ENCODE data around the gene FLYWCH1.

FLYWCH1 gene

DNA sequence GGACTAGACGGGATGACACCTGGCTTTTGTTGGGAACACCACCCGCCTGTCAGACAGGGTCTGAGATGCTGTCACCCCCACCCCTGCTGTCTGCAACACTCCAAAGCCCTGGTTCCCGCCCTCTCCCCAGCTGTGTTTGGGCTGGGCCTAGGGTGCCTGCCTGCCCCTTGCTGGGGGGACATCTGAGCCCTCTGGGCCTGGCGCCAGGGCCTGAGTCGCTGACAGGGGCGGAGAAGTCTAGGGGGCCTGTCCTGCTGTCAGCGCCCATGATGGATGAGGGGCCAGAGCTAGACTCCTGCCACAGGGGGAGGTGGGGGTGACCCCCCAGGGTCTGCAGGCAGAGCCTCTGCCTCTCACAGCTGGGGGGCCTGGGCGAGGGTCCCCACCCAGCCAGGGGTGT is 76.1 kb downstream of the FLYWCH1 start:
- DNase-seq = no peak

DNA sequence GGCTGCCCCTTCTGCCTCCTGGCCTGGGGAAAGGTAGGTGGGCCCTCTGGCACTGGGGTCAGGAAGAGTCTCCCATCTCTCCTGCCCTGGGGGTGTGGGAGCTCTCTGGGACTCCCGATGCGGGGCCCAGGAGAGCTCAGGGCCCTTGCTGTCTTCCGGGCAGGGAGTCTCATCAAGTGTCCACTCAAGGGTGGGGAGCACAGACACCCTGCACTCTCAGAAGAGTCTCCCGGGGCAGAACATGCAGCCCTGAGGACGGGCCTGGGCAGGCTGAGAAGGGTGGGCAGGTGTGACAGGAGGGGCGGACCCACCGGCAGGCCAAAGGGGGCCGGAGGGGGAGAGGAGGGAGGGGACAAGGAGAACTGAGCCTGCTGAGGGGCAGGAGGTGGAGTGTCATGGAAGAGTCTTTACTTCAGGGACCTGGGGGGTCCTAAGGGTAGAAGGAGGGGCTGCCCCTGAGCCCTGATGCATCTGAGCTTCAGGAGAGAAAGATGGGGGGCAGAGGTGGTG is 76.9 kb downstream of the FLYWCH1 start:
- no peak for DNase-seq

DNA sequence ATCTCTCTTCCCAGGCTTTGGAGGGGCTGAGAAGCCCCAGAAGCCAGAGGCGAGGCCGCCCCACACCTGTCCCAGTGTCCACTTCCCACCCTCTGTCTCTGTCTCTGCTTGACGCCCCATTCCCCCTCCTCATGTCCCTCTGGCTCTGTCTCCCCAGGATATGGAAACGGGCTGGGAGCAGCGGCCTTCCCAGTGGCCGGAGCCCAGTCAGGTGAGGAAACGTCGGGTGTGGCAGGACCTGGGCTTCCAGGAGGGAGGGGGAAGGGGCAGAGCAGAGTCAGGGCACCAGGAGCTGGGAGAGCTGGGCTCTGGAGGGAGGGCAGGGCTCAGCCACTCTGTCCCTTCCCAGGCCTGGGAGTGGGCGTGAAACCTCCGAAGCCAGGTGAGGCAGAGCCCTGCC is 79.2 kb downstream of the FLYWCH1 start:
- no peak for DNase-seq

DNA sequence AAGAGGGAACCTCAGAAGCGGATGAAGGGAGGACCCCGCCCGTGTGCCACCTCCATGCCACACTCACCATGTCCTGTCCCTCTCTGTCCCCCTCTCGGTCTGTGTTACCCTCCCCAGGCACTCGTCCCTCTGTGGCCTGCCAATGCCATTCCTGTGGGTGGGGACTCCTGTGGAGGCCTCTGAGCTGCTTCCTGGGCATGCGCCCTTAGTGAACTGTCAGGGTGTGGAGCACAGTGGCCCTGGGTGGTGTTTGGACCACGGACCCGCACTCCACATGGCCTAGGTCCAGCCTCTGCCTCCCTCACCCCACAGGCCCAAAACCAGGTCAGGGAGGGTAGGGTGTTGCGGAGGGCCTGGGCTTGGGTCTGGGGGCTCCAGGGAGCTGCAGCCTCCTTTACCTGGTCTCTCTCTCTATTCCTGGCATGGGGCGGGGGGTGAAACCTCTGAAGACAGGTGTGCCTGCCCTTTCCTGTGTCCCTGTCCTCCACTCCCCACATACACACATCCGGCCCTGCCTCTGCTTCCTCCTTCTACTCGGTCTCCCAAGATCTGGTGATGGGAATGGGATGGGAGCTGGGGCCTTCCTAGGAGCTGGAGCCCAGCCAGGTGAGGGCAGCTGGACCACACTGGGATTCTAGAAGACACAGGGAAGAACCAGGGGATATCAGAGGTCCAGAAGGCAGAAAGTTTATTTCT is 80.0 kb downstream of the FLYWCH1 start:
- DNase-seq = no peak

DNA sequence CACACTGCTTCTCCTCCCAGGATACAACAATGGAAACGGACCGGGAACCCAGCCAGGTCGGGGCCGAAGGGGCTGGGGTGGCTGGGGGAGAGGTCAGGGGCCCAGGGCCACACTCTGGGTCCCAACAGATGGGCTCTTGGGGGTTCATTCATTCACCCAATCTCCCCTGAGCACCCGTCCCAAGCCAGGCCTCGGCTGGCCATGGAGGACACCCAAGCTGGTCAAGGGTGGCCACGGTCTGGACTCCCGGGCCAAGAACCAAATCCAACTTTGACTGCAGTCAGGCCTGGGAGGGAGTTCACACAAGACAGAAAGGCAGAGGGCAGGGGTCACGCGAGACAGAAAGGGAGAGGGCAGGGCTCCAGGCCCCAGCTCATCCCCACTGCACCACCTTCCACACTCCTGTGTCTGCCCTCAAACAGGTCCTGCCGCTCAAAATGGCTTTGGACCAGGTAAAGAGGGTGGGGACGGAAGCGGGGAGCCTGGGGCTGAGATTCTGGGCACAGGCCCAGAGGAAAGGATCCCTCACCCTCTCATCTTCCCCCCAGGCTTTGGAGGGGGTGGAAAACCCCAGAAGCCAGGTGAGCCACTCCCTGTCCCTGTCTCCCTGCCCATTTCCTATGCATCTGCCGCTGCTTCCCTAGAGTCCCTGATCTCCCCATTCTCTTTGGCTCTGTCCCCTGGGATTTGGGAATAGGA is 80.8 kb downstream of the FLYWCH1 start:
- no peak for DNase-seq

DNA sequence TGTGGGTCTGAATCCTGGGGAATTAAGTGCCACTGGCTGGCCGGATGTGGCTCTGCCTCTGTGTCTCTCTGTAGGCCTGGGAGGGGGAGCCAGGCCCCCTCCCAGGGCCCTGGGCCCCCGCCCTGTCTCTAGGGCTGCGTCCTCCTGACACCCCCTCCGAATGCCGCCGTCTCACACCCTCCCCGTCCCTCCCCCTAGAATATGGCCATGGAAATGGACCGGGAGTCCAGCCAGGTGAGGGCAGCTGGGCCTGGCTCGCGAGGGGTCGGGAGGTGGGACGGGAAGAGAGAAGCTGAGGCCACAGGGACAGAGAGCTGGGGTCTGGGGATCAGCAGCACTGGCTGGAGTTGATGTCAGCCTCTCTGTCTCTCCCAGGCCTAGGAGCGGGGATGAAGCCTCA is 84.6 kb downstream of the FLYWCH1 start:
- no peak for DNase-seq

DNA sequence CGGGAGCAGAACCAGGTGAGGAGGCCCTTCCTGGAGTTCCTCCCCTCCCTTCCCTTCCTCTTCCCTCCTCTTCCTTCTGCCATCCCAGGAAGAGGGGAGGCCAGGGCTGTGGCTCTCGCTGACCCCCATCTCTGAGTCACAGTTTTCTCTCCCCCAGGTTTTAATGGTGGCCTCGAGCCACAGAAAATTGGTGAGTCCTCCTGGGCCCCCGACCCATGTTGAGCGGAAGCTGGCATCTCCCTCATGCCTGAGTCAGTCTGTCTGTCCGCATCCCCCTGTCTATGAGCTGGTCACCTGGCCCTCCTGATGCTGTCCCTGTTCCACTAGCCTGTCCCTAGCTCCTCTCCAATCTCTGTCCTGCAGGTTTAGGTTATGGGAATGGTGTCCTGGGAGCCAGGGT is 88.2 kb downstream of the FLYWCH1 start:
- no peak for DNase-seq

DNA sequence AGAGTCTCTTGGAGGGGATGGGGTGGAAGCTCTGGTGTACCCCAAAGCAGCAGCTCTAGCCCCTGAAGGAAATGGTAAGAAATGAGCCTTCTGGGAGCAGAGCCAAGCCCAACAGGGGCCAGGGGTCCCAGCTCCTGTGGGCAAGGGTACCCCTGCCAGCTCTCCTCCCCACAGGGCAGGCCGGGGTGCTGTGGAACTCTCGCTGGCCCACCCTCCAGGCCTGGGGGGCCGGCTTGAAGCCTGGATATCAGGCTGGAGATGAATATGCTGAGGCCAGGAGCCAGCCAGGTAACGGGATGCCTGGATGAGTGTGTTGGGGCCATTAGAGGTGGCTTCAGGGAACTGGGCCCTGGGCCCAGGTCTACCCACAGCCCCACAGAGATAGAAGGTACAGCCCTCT is 88.8 kb downstream of the FLYWCH1 start:
- no peak for DNase-seq

Data from NCI-H2029 treated with DMSO at 0.1 percent for 48 hours (cell line).